Activated CD4-positive, alpha-beta T cell treated with anti-CD3 and anti-CD28 coated beads, Interleukin-2, amount 10 ng/mL, durations not matched to agents 7 days and 5 days (primary cell): ENCODE data around the gene PRG2. TPM values are rescaled to one million over a fixed set of nuclear protein-coding genes. Genes with fewer than 3 reads are reported as not detected.
"Not testable (repeated sequence)": the region's sequence is repeated elsewhere in the genome, so short reads cannot be mapped to it uniquely, and the experiment has no call there.

Experiments used
- CTCF ChIA-PET: fragments of 350-600 bp; sonication (Branson Sonifier 250); formaldehyde crosslinking; loops from one replicate; lab custom pipeline; 2021; ENCODE audit warnings: antibody characterized with exemption; lab: Charles Lee
- POLR2A ChIA-PET: fragments of 350-600 bp; sonication (Branson Sonifier 250); formaldehyde crosslinking; loops from one replicate; lab custom pipeline; 2021; ENCODE audit warnings: antibody characterized with exemption; lab: Charles Lee
- DNase-seq: peaks from one replicate; pipeline ENCODE4 v3.0.0-alpha.2; 2020
- H3K27ac Mint-ChIP-seq: one replicate; pipeline ENCODE4 v1.8.0; 2021; ENCODE audit warnings: mild to moderate bottlenecking, moderate library complexity, mixed read lengths
- H3K27me3 Mint-ChIP-seq: one replicate; pipeline ENCODE4 v1.8.0; 2021; ENCODE audit warnings: mixed read lengths
- H3K36me3 Mint-ChIP-seq: one replicate; pipeline ENCODE4 v1.8.0; 2021; ENCODE audit warnings: low read depth, mixed read lengths
- H3K4me1 Mint-ChIP-seq: one replicate; pipeline ENCODE4 v1.8.0; 2021; ENCODE audit warnings: mixed read lengths
- H3K4me3 Mint-ChIP-seq: one replicate; pipeline ENCODE4 v1.8.0; 2021; ENCODE audit warnings: mild to moderate bottlenecking, moderate library complexity, mixed read lengths
- H3K9me3 Mint-ChIP-seq: one replicate; pipeline ENCODE4 v1.8.0; 2021; ENCODE audit warnings: mixed read lengths
- total RNA-seq, 2 experiments: library from RNA; stranded (reverse); gene quantifications; one replicate each; pipeline ENCODE4 v1.2.3, GENCODE V29; 2021

Gene PRG2
- total RNA-seq, 2 experiments from 2014 or later = 0.17 to 0.40 TPM

DNA sequence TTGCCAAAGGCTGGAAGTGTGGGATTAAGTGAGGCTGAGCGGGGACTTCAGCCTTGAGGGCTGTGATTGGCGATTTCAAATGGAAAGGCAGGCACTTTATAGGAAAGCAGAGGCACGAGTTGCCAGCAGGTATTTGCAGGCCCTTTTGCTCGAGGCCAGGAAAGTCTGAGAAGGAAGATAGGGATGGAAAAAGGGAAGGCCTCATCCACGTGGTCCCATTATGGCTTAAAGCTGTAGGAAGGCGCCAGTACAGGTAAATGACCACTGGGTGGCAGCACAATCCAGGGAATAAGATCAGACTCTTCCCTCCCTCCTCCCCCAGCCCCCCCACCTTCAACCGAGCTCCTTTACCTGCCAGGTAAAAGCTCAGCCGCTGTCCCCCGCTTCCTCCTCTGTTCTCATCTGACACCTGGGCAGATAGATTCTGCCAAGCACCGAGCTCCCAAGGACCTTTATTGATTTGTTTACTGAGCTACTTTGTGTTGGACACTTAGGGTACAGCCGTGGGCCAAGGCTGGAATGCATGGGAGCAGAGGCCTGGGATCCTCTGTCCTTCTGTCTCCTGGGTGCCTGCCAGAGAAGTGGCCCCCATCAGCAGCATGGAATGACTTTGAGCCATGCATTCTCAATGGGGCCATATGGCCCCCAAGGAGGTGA, 44.8 kb downstream of the PRG2 start:
- CTCF ChIA-PET = interaction anchor here (0.7 to 1.7 kb wide), 13 partner anchors 10 to 299 kb away, joined by 3 to 7 read pairs (median 3); partner anchors contain the start of genes RTN4RL2 and SSRP1
- POLR2A ChIA-PET = no interaction called here
- Mint-ChIP-seq H3K4me3 (no peak overlapping the region), H3K27ac (no peak overlapping the region), H3K9me3 (no peaks in the 10 kb centered on the region), H3K36me3 (no peaks in the 10 kb centered on the region), H3K27me3 (peaks cover 3% of the 10 kb centered on the region), H3K4me1 (peaks cover 3% of the 10 kb centered on the region)
- DNase-seq = peak; percentile 72

DNA sequence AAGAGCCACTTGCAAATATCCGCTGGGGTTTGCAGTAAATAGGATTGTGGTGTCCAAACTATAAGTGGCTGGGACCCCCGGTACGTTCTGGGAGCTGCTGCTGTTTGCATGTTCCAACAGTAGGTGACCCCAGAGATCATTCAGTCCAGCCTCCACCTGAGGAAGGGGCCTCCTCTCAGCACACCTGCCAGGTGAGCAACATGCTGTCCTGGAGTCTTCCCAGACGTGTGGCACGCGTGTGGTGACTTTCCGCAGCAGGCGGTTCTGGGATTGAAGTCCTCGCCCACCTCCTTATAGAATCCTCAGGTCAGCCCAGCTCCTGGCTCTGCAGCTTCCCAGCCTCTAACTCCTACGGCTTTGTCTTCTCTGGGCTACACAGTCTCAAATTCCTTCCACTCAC, 45.6 kb downstream of the PRG2 start:
- POLR2A ChIA-PET = no interaction called here
- Mint-ChIP-seq H3K4me3 (no peak overlapping the region), H3K27me3 (peaks cover 5% of the 10 kb centered on the region), H3K27ac (no peak overlapping the region), H3K9me3 (no peaks in the 10 kb centered on the region), H3K4me1 (peaks cover under 1% of the 10 kb centered on the region), H3K36me3 (no peaks in the 10 kb centered on the region)
- CTCF ChIA-PET = no interaction called here
- no peak for DNase-seq

DNA sequence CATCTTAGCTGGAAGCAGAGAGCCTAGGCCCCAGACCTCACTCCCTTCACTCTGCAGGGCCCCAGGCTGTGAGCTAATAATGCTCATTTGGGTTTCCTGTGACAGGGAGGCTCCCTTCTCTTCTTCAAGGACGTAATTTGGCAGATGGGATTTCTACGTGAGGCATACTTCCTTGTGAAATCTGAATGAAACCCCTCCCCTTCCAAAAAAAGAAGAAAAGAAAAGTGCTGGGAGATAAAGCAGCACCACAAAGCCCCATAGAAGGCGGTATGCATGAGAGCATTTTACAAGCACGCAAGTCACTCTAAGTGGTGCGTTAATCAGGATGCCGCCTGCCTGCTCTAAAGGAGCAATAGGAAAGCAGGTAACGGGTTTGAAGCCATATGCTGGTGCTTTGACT, 46.6 kb downstream of the PRG2 start:
- H3K4me1 Mint-ChIP-seq = no peaks in the 10 kb centered on the region
- no peak for DNase-seq
- H3K4me3 Mint-ChIP-seq = no peak overlapping the region
- no peaks in the 10 kb centered on the region for H3K36me3 Mint-ChIP-seq
- no peaks in the 10 kb centered on the region for H3K9me3 Mint-ChIP-seq
- ChIA-PET CTCF (interaction anchor here (1.0 to 1.6 kb wide), 3 partner anchors 16 to 301 kb away, joined by 3 to 4 read pairs (median 3); no protein-coding TSS in a partner anchor), POLR2A (no interaction called here)
- H3K27me3 Mint-ChIP-seq = peaks cover 8% of the 10 kb centered on the region
- no peak overlapping the region for H3K27ac Mint-ChIP-seq

DNA sequence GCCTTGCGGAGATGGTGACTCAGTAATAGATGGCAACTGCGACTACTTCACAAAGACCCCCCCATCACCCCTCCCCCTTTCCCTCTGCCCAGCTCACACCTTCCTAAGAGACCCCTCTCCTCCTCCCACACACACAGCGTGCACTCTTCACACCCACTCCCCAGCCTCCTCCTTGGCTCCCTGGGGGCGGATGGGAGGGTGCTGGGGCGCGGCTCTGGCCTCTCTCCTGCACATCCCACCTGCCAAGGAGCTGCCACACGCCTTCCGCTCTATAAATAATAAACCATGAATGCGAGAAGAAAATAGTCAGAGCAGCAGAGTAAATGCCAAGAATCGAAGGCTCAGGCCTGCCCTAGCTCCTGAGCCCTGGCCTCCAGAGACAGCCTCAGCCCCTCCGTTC, 47.7 kb downstream of the PRG2 start:
- Mint-ChIP-seq H3K4me3 (no peak overlapping the region), H3K4me1 (no peaks in the 10 kb centered on the region), H3K36me3 (no peaks in the 10 kb centered on the region), H3K27me3 (peaks cover 8% of the 10 kb centered on the region), H3K27ac (no peak overlapping the region), H3K9me3 (no peaks in the 10 kb centered on the region)
- ChIA-PET POLR2A (interaction anchor here (0.6 kb wide), 1 partner anchor 46 kb away, joined by 3 read pairs; no protein-coding TSS in a partner anchor), CTCF (interaction anchor here (0.5 to 1.6 kb wide), 2 partner anchors 15 to 310 kb away, joined by 3 to 4 read pairs; no protein-coding TSS in a partner anchor)
- no peak for DNase-seq

DNA sequence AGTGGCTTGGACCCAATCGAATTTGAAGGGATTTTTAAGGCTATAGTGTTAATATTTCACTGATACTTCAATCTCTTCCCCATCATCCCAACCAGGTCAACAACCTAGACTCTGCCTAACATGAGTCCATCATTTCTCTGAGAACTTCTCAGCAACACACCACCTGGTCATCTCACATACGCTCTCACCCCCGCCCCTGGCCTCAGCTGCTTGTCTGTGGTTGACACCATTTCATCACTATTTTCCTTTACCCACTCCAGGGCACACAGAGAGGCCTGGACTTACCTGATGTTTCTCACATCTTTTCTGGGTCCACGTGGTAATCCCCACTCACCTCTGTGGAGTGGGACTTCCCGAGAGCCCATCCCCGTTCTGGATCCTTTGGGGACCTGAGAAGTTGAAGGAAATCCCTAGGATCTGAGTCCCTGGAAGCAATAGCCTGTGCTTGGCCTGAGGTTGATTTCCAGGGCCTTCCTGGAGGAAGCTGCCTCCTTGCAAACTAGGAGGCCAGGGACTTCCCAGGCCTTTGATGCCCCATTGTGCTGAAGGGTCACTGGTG, 49.1 kb downstream of the PRG2 start:
- Mint-ChIP-seq H3K27me3 (peaks cover 8% of the 10 kb centered on the region), H3K4me3 (no peak overlapping the region), H3K36me3 (no peaks in the 10 kb centered on the region), H3K27ac (no peak overlapping the region), H3K9me3 (no peaks in the 10 kb centered on the region), H3K4me1 (peaks cover 4% of the 10 kb centered on the region)
- DNase-seq = no peak
- ChIA-PET POLR2A (no interaction called here), CTCF (interaction anchor here (0.6 kb wide), 1 partner anchor 122 kb away, joined by 6 read pairs; no protein-coding TSS in a partner anchor)

DNA sequence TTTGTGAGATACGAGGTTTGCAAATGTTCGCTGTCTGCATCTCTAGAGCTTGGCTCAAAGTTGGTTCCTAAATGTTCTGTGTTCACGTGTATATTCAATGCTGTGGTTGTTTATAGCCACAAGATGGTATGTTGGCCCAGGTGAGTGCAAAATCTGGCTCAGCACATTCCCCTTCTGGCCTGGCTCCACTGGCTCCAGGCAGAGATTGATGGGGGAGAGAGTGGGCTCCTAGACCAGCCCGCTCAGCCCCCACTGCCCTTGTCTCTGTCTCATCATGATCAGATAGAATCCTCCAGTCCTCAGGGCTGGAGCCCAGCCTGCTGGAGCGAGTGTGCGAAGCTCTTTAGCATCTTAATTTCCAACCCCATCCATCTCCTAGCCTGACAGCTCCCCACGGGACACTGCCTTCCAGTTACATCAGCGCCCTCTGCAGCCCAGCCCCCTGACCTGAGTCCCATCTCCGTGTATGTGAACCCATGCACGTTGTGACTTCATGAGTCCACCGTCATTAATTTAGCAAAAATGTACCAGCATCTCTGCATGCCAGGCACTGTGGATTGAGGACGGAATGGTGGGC, 50.3 kb downstream of the PRG2 start:
- Mint-ChIP-seq H3K27me3 (peaks cover 8% of the 10 kb centered on the region), H3K9me3 (no peaks in the 10 kb centered on the region), H3K4me3 (no peak overlapping the region), H3K36me3 (no peaks in the 10 kb centered on the region), H3K4me1 (peaks cover 11% of the 10 kb centered on the region), H3K27ac (no peak overlapping the region)
- CTCF ChIA-PET = interaction anchor here (1.0 kb wide), 1 partner anchor 15 kb away, joined by 3 read pairs; the partner anchor contains the start of gene TNKS1BP1
- POLR2A ChIA-PET = no interaction called here
- no peak for DNase-seq

DNA sequence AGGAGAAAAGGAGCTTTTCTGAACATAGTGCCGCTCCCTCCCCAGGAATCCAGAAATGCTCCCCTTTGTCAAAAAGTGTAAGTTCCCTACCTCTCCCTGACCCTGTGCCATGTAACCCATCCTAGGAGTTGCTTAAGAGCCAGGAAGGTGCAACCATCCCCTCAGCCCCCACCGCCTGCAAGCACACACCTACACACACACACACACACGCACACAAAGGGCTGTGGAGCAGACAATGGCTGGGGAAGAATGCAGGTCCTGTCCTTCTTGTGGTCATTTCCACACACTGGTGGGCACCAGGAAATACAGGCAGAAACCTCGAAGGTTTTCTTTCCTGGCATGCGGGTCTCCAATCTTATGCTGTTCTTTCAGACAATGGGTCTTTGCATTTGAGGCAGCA, 51.1 kb downstream of the PRG2 start:
- no peak overlapping the region for H3K4me3 Mint-ChIP-seq
- H3K36me3 Mint-ChIP-seq = peaks cover 2% of the 10 kb centered on the region
- no peaks in the 10 kb centered on the region for H3K9me3 Mint-ChIP-seq
- H3K4me1 Mint-ChIP-seq = peaks cover 18% of the 10 kb centered on the region
- H3K27me3 Mint-ChIP-seq = peaks cover 8% of the 10 kb centered on the region
- POLR2A ChIA-PET = no interaction called here
- H3K27ac Mint-ChIP-seq = no peak overlapping the region
- no peak for DNase-seq
- CTCF ChIA-PET = interaction anchor here (1.0 kb wide), 1 partner anchor 14 kb away, joined by 3 read pairs; the partner anchor contains the start of gene TNKS1BP1

DNA sequence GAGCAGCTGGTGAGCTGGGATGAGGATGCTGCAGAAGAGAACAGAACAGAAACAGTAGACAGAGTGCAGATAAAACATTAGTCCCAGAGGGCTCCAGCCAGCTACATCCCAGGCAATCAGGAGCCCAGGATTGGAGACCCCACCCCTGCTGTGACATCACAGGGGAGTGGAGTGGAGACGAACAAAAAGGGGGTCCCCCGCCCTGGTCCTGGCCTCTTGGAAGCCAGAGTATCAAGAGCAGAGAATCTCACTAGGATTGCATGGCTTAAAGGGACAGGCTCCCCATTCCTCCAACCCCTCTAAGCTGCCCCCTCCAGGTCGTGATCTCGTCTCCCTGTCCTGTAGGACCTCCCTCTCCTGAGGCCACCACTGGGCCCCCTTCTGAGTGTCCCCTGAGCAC, 52.3 kb downstream of the PRG2 start, which contains the start of gene P2RX3:
Gene P2RX3, plus strand, starts transcription at position 211 of the 400 bp plus-strand sequence. CDS start 199 bp downstream, outside the sequence.
- Mint-ChIP-seq H3K36me3 (peaks cover 14% of the 10 kb centered on the region), H3K9me3 (no peaks in the 10 kb centered on the region), H3K27me3 (peaks cover 8% of the 10 kb centered on the region), H3K27ac (no peak within 1 kb of the TSS), H3K4me1 (peaks cover 30% of the 10 kb centered on the region), H3K4me3 (no peak within 1 kb of the TSS)
- no peak for DNase-seq
- ChIA-PET CTCF (interaction anchor here (0.5 to 1.2 kb wide), 4 partner anchors 9 to 462 kb away, joined by 3 to 4 read pairs (median 3); no protein-coding TSS in a partner anchor), POLR2A (no interaction called here)

DNA sequence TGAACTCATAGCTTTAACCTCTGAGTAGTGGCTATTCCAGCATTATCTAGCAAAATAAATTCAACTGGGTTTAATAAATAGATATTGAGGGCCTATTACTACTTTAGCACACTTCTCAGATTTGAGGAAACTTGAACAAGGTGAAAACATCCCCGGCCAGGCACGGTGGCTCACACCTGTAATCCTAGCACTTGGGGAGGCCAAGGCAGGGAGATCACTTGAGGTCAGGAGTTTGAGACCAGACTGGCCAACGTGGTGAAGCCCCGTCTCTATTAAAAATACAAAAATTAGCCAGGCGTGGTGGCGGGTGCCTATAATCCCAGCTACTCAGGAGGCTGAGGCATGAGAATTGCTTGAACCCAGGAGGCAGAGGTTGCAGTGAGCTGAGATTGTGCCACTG, 53.6 kb downstream of the PRG2 start:
- ChIA-PET CTCF (interaction anchor here (0.7 to 1.9 kb wide), 3 partner anchors 9 to 129 kb away, joined by 3 to 7 read pairs (median 4); no protein-coding TSS in a partner anchor), POLR2A (interaction anchor here (1.0 kb wide), 1 partner anchor 11 kb away, joined by 11 read pairs; no protein-coding TSS in a partner anchor)
- H3K9me3 Mint-ChIP-seq, H3K27me3 Mint-ChIP-seq, DNase-seq: not testable (repeated sequence)
- Mint-ChIP-seq H3K4me3 (peak overlapping the region; percentile 89), H3K4me1 (peaks cover 40% of the 10 kb centered on the region), H3K36me3 (peaks cover 25% of the 10 kb centered on the region), H3K27ac (peak overlapping the region; percentile 98)

Other genes with a start within 250 kb of the PRG2 start
- not detected for gene LRRC55, start 208.7 kb downstream of the PRG2 start, total RNA-seq
- gene APLNR, start 153.4 kb downstream of the PRG2 start, total RNA-seq = not detected
- gene TNKS1BP1, start 65.7 kb downstream of the PRG2 start, total RNA-seq = 10 to 100 TPM in 1 of 2 experiments, 1 to 10 TPM in 1; 8.9 to 10.4 TPM
- gene SSRP1, start 54.8 kb downstream of the PRG2 start, total RNA-seq = 100 to 1,000 TPM; 165 to 175 TPM
- not detected for gene P2RX3, start 52.3 kb downstream of the PRG2 start, total RNA-seq
- not detected for gene PRG3, start 9.5 kb downstream of the PRG2 start, total RNA-seq
- 100 to 1,000 TPM in 1 of 2 experiments, 10 to 100 TPM in 1; 98.2 to 104 TPM for gene SLC43A3, start 36.5 kb upstream of the PRG2 start, total RNA-seq
- gene RTN4RL2, start 69.9 kb upstream of the PRG2 start, total RNA-seq = under 1 TPM in 1 of 2 experiments, not detected in 1; 0.35 TPM
- gene SLC43A1, start 125.1 kb upstream of the PRG2 start, total RNA-seq = 10 to 100 TPM; 22.9 to 23.4 TPM
- gene TIMM10, start 140.1 kb upstream of the PRG2 start, total RNA-seq = 10 to 100 TPM; 87.3 to 97.7 TPM
- gene SMTNL1, start 146.9 kb upstream of the PRG2 start, total RNA-seq = not detected
- 100 to 1,000 TPM; 303 to 350 TPM for gene UBE2L6, start 177.0 kb upstream of the PRG2 start, total RNA-seq
- under 1 TPM in 1 of 2 experiments, not detected in 1; 0.23 TPM for gene SERPING1, start 207.0 kb upstream of the PRG2 start, total RNA-seq